Heart left ventricle (tissue), 16 donors: ENCODE data around the gene KCTD5. TPM values are rescaled to one million over a fixed set of nuclear protein-coding genes. Genes with fewer than 3 reads are reported as not detected.

Experiments used
- ATAC-seq, 4 donors: fragments of 200-7000 bp; cut with Tn5 transposase; one replicate each; pipeline ENCODE4 v1.9.1; 2020 to 2022; ENCODE audit warnings: moderate library complexity in 4 of 4, mild to moderate bottlenecking in 3 of 4, moderate number of reproducible peaks in 1 of 4
- DNase-seq, 5 donors: peaks; one replicate each; pipeline ENCODE4 v3.0.0-alpha.2; 2020
- H3K27ac ChIP-seq, 12 donors: fragments of 200-600 bp; sonication (generic) in 4 of 12; one replicate each; pipeline versions ENCODE4 v1.5.0 to v1.8.0; 2016 to 2022; ENCODE audit warnings: mild to moderate bottlenecking in 2 of 12
- H3K27me3 ChIP-seq, 9 donors: fragments of 200-600 bp; sonication (generic) in 2 of 9; one replicate each; pipeline versions ENCODE4 v1.5.1 to v1.8.0; 2016 to 2022; ENCODE audit warnings: mild to moderate bottlenecking in 3 of 9
- H3K36me3 ChIP-seq, 9 donors: fragments of 200-600 bp; sonication (generic) in 2 of 9; one replicate each; pipeline versions ENCODE4 v1.5.0 to v1.8.0; 2018 to 2022; ENCODE audit warnings: mild to moderate bottlenecking in 2 of 9
- H3K4me1 ChIP-seq, 12 donors: fragments of 200-600 bp; sonication (generic) in 4 of 12; one replicate each; pipeline versions ENCODE4 v1.5.0 to v1.8.0; 2016 to 2022; ENCODE audit warnings: mild to moderate bottlenecking in 3 of 12
- H3K4me3 ChIP-seq, 12 donors: fragments of 200-600 bp; sonication (generic) in 4 of 12; one replicate each; pipeline versions ENCODE4 v1.5.0 to v1.8.0; 2017 to 2022; ENCODE audit warnings: mild to moderate bottlenecking in 9 of 12, moderate library complexity in 4 of 12
- H3K9me3 ChIP-seq, 12 donors: fragments of 200-600 bp; sonication (generic) in 4 of 12; one replicate each; pipeline versions ENCODE4 v1.5.0 to v1.8.0; 2016 to 2022; ENCODE audit warnings: mild to moderate bottlenecking in 1 of 12
- CTCF ChIP-seq, 12 donors: fragments of 200-600 bp; sonication (generic) in 4 of 12; IDR thresholded peaks; one replicate each; pipeline versions ENCODE4 v1.5.0 to v1.8.0; 2018 to 2022; ENCODE audit warnings: antibody characterized with exemption in 12 of 12, mild to moderate bottlenecking in 5 of 12
- POLR2A ChIP-seq, 2 donors: fragments of 450-650 bp; IDR thresholded peaks; one replicate each; pipeline ENCODE4 v1.6.1; 2017; ENCODE audit warnings: antibody characterized with exemption in 2 of 2, mild to moderate bottlenecking in 2 of 2, moderate library complexity in 2 of 2
- WGBS, 4 donors: extraction: QIAGEN DNeasy Blood & Tissue Kit in 2 of 4; methylation state at CpG; one replicate each; pipeline versions ENCODE4 v1.1.5 to v1.1.7; 2013 to 2018; 5-methylcytosine and 5-hydroxymethylcytosine counted together
- intact Hi-C, 10 donors: fragments of 100-400 bp; cut with DNase I; formaldehyde crosslinking; loops; one replicate each; pipeline versions ENCODE4 v1.11.1 to v1.14.2; 2022
- polyA plus RNA-seq, 2 donors: library from polyadenylated mRNA; stranded (reverse); fragments of 200-250 nt; gene quantifications; one replicate each; pipeline ENCODE4 v1.2.3, GENCODE V29; 2013
- total RNA-seq, 9 donors: library from RNA; depleted of rRNA in 2 of 9; stranded (reverse); fragments of >200 nt in 2 of 9; fragmentation: NEBNext Ultra II Directional in 3 of 9; extraction: Animal tissue kit (Norgen Biotek cat#: 25700) in 3 of 9; gene quantifications; one replicate each; pipeline versions ENCODE4 v1.1.0 to v1.2.4, GENCODE V29; 2016 to 2023
- donor health status: ischemic (EF 13 %, LVEDD 7.1; RV severe dilation, severe dysfunction).
- donor health status: healthy with polysubstance abuse.
- donor health status: DM: no; HTN: yes; CAD: no.
- donor health status: DM: no; HTN: no; CAD: no.
- donor health status: ischemic (EF 25% LVEDD 6.9; RV normal size, moderate dysfunction).
- donor health status: ischemic (EF 25% LVEDD 5.7; RV mildly dilated, moderate dysfunction).
- donor health status: healthy.
- donor health status: DM: yes; HTN: yes; CAD: no.
- donor health status: ischemic (EF 35%, LVEDD 5.7; RV mildly dilated, moderate dysfunction).
- donor health status: nonischemic (EF 11% LVEDD 7.7; RV severe dilation, severe dysfunction).
- donor health status: DM: yes; HTN: yes; CAD: no.
- donor health status: PGD.
- donor health status: ischemic (EF 29% LVEDD 5.4; RV normal size, mild dysfunction).
- donor health status: nonischemic (EF 23%, LVEDD 6.1; RV moderate dilation, normal function).

KCTD5 gene
- total and polyA plus RNA-seq, 11 donors = 6.2 to 24.3 (median 11.1) TPM

GRCh38 chr16:2704166-2704982, 22.1 kb downstream of the KCTD5 start:
- Histone ChIP-seq H3K36me3 (peaks cover 0 to 95% (median 67%) of the 10 kb centered on the region in 9 donors), H3K27me3 (no peaks in the 10 kb centered on the region), H3K4me1 (peaks cover 0 to 24% (median 11%) of the 10 kb centered on the region in 12 donors), H3K27ac (peak overlapping the region in 3 of 12 donors; percentile 46 to 61 (median 59)), H3K4me3 (no peak overlapping the region), H3K9me3 (no peaks in the 10 kb centered on the region)
- ATAC-seq (no peak), DNase-seq (no peak)
- no peak for TF ChIP-seq POLR2A (IDR thresholded peaks at IDR 0.05)
- no peak for TF ChIP-seq CTCF (IDR thresholded peaks at IDR 0.05)
- 94 to 97% (median 95%) methylated on average over 19 to 33 of the region's 33 CpGs for WGBS, 4 donors
- intact Hi-C loops = no loop called here

GRCh38 chr16:2704983-2705275, 22.6 kb downstream of the KCTD5 start:
- intact Hi-C loops = no loop called here
- H3K27me3 ChIP-seq = no peaks in the 10 kb centered on the region
- no peak for TF ChIP-seq CTCF (IDR thresholded peaks at IDR 0.05)
- ATAC-seq = no peak
- peaks cover 0 to 95% (median 63%) of the 10 kb centered on the region in 9 donors for H3K36me3 ChIP-seq
- peaks cover 0 to 24% (median 11%) of the 10 kb centered on the region in 12 donors for H3K4me1 ChIP-seq
- H3K27ac ChIP-seq = no peak overlapping the region
- WGBS, 4 donors = 92 to 100% (median 97%) methylated on average over 3 to 14 of the region's 14 CpGs
- H3K9me3 ChIP-seq = no peaks in the 10 kb centered on the region
- H3K4me3 ChIP-seq = no peak overlapping the region
- DNase-seq = no peak

GRCh38 chr16:2705351-2705750, 23.0 kb downstream of the KCTD5 start:
- Histone ChIP-seq H3K4me3 (no peak overlapping the region), H3K36me3 (peaks cover 0 to 95% (median 59%) of the 10 kb centered on the region in 9 donors)

More at GRCh38 chr16:2705351-2705750, 23.0 kb downstream of the KCTD5 start:
- Histone ChIP-seq H3K4me1 (peaks cover 0 to 24% (median 11%) of the 10 kb centered on the region in 12 donors), H3K27ac (no peak overlapping the region), H3K9me3 (no peaks in the 10 kb centered on the region), H3K27me3 (no peaks in the 10 kb centered on the region)
- 90 to 93% (median 90%) methylated on average over 10 of the region's 10 CpGs; no CpG with 5 or more reads in 1 of the 4 donors for WGBS, 4 donors
- DNase-seq (no peak), ATAC-seq (no peak)
- intact Hi-C loops = no loop called here
- TF ChIP-seq POLR2A (IDR thresholded peaks at IDR 0.05) = no peak
- no peak for TF ChIP-seq CTCF (IDR thresholded peaks at IDR 0.05)
